Measurements from ENCODE around the gene ZNF614. TPM values are rescaled to one million over a fixed set of nuclear protein-coding genes. Genes with fewer than 3 reads are reported as not detected.

Gene ZNF614
- total RNA-seq, 4 donors from 2014 or later, result 2.5 to 5.1 (median 3.6) TPM

- no peaks in the 10 kb centered on the region for H3K4me1 ChIP-seq
- H3K27ac ChIP-seq, result no peak overlapping the region
- no peak overlapping the region for H3K4me3 ChIP-seq
- peaks cover 0 to 98% (median 23%) of the 10 kb centered on the region in 3 donors for H3K36me3 ChIP-seq
- TF ChIP-seq, protein P1, sequence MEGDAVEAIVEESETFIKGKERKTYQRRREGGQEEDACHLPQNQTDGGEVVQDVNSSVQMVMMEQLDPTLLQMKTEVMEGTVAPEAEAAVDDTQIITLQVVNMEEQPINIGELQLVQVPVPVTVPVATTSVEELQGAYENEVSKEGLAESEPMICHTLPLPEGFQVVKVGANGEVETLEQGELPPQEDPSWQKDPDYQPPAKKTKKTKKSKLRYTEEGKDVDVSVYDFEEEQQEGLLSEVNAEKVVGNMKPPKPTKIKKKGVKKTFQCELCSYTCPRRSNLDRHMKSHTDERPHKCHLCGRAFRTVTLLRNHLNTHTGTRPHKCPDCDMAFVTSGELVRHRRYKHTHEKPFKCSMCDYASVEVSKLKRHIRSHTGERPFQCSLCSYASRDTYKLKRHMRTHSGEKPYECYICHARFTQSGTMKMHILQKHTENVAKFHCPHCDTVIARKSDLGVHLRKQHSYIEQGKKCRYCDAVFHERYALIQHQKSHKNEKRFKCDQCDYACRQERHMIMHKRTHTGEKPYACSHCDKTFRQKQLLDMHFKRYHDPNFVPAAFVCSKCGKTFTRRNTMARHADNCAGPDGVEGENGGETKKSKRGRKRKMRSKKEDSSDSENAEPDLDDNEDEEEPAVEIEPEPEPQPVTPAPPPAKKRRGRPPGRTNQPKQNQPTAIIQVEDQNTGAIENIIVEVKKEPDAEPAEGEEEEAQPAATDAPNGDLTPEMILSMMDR (IDR thresholded peaks at IDR 0.05), result no peak
- no peaks in the 10 kb centered on the region for H3K27me3 ChIP-seq
- H3K9me3 ChIP-seq, result peaks cover 0 to 100% (median 50%) of the 10 kb centered on the region in 4 donors
- no peak for DNase-seq
These were observed 57.5 kb downstream of the ZNF614 start for GRCh38 chr19:51970718-51971117.

GRCh38 chr19:51965583-51965982 is 62.6 kb downstream of the ZNF614 start:
- peaks cover 0 to 74% (median 25%) of the 10 kb centered on the region in 3 donors for H3K36me3 ChIP-seq
- H3K9me3 ChIP-seq, result peaks cover 0 to 90% (median 35%) of the 10 kb centered on the region in 4 donors
- no peaks in the 10 kb centered on the region for H3K27me3 ChIP-seq
- TF ChIP-seq, protein P1 (IDR thresholded peaks at IDR 0.05), result no peak
- no peak for TF ChIP-seq POLR2A (IDR thresholded peaks at IDR 0.05)
- H3K4me3 ChIP-seq, result no peak overlapping the region
- no peak overlapping the region for H3K27ac ChIP-seq
- no peak for DNase-seq
- no peaks in the 10 kb centered on the region for H3K4me1 ChIP-seq

Other genes starting within 250 kb of the ZNF614 start
- gene FPR3, start 233.2 kb downstream of the ZNF614 start, total RNA-seq, result 1 to 10 TPM in 3 of 4 donors, not detected in 1; 2.3 to 3.3 (median 2.7) TPM
- 10 to 100 TPM; 10.7 to 66.8 (median 26.1) TPM for gene ZNF577, start 140.4 kb downstream of the ZNF614 start, total RNA-seq
- gene ZNF649, start 123.4 kb downstream of the ZNF614 start, total RNA-seq, result 10 to 100 TPM in 1 of 4 donors, 1 to 10 TPM in 3; 3.5 to 12.4 (median 9.4) TPM
- 1 to 10 TPM; 2.4 to 9.8 (median 6.0) TPM for gene ZNF613, start 100.9 kb downstream of the ZNF614 start, total RNA-seq
- gene ZNF350, start 41.5 kb downstream of the ZNF614 start, total RNA-seq, result 10 to 100 TPM; 10.3 to 48.7 (median 17.8) TPM
- 10 to 100 TPM in 3 of 4 donors, 1 to 10 TPM in 1; 6.5 to 14.0 (median 10.0) TPM for gene ZNF615, start 20.2 kb downstream of the ZNF614 start, total RNA-seq
- 10 to 100 TPM in 3 of 4 donors, 1 to 10 TPM in 1; 5.8 to 19.0 (median 12.0) TPM for gene ZNF432, start 20.5 kb upstream of the ZNF614 start, total RNA-seq
- 10 to 100 TPM; 18.4 to 56.9 (median 24.5) TPM for gene ZNF841, start 67.4 kb upstream of the ZNF614 start, total RNA-seq
- 1 to 10 TPM; 4.9 to 9.9 (median 5.3) TPM for gene ZNF616, start 111.6 kb upstream of the ZNF614 start, total RNA-seq
- 10 to 100 TPM in 1 of 4 donors, 1 to 10 TPM in 3; 7.0 to 11.9 (median 9.2) TPM for gene ZNF836, start 143.2 kb upstream of the ZNF614 start, total RNA-seq
- gene PPP2R1A, start 161.7 kb upstream of the ZNF614 start, total RNA-seq, result 100 to 1,000 TPM; 198 to 284 (median 234) TPM
- 10 to 100 TPM in 1 of 4 donors, 1 to 10 TPM in 3; 4.0 to 15.7 (median 7.0) TPM for gene ZNF766, start 241.2 kb upstream of the ZNF614 start, total RNA-seq

Data from Peyer's patch (tissue), 4 donors.